ENCODE results near the gene KRTAP10-6. TPM values are rescaled to one million over a fixed set of nuclear protein-coding genes. Genes with fewer than 3 reads are reported as not detected.
"Not testable (repeated sequence)": the region's sequence is repeated elsewhere in the genome, so short reads cannot be mapped to it uniquely, and the experiment has no call there.

KRTAP10-6 gene
- polyA plus RNA-seq, 1 of the 3 experiments (the other 2 are of a cell fraction), result not detected

- H3K27me3 ChIP-seq (ENCODE audit: insufficient read depth), result peaks cover 43% of the 10 kb centered on the region
- no peaks in the 10 kb centered on the region for H3K36me3 ChIP-seq (replicated peaks in 1 of 2; ENCODE audit: control insufficient read depth in 1 of 2, insufficient read depth in 2 of 2, low read length in 1 of 2)
- H3K4me2 ChIP-seq, result no peak overlapping the region
- DNase-seq, result no peak
- H3K79me2 ChIP-seq (ENCODE audit: insufficient read depth), result no peaks in the 10 kb centered on the region
- H2AFZ ChIP-seq (ENCODE audit: low read depth), result no peak overlapping the region
- H4K20me1 ChIP-seq (ENCODE audit: insufficient read depth), result no peaks in the 10 kb centered on the region
- H3K4me1 ChIP-seq (ENCODE audit: control insufficient read depth in 1 of 2, insufficient read depth in 2 of 2, low read depth in 1 of 2, low read length in 1 of 2), result no peaks in the 10 kb centered on the region
- TF ChIP-seq MAX (IDR thresholded peaks at IDR 0.05; ENCODE audit: low read depth), result no peak
- TF ChIP-seq PBX3 (IDR thresholded peaks at IDR 0.05), result no peak
- TF ChIP-seq USF1 (IDR thresholded peaks at IDR 0.05; ENCODE audit: borderline replicate concordance, low read depth), result no peak
- TF ChIP-seq REST (IDR thresholded peaks at IDR 0.05; ENCODE audit: low read depth, low read length), result no peak
- no peak for TF ChIP-seq GATA2 (CRISPR knock-in tag; IDR thresholded peaks at IDR 0.05)
- no peak for TF ChIP-seq MEF2A (IDR thresholded peaks at IDR 0.05; ENCODE audit: borderline replicate concordance, low read depth)
- TF ChIP-seq FOXJ3 (CRISPR knock-in tag; IDR thresholded peaks at IDR 0.05), result no peak
- no peaks in the 10 kb centered on the region for H3K9me2 ChIP-seq
- ChIA-PET CTCF (no interaction called here), POLR2A (interaction anchor here (0.6 kb wide), 1 partner anchor 25 kb away, joined by 3 read pairs; no protein-coding TSS in a partner anchor)
- H3K27ac ChIP-seq (ENCODE audit: low read depth in 2 of 2, low read length in 1 of 2), result no peak overlapping the region
- H3K4me3 ChIP-seq (ENCODE audit: low read depth in 2 of 2, low read length in 1 of 2), result no peak overlapping the region
- no peak overlapping the region for H3K9ac ChIP-seq
- no peaks in the 10 kb centered on the region for H3K9me3 ChIP-seq
- 18% methylated on average over 7 of the region's 10 CpGs for WGBS (ENCODE audit: low lambda C conversion rate)
- no peaks in the 10 kb centered on the region for H3F3A ChIP-seq (replicated peaks; ENCODE audit: insufficient read depth)
These were observed 41.5 kb downstream of the KRTAP10-6 start for GRCh38 chr21:44550807-44551206.

GRCh38 chr21:44550285-44550684, 42.0 kb downstream of the KRTAP10-6 start:
- H3K4me3 ChIP-seq (ENCODE audit: low read depth in 2 of 2, low read length in 1 of 2); CTCF ChIA-PET; H2AFZ ChIP-seq (ENCODE audit: low read depth); H3K9ac ChIP-seq; H4K20me1 ChIP-seq (ENCODE audit: insufficient read depth); H3K27ac ChIP-seq (ENCODE audit: low read depth in 2 of 2, low read length in 1 of 2); H3K79me2 ChIP-seq (ENCODE audit: insufficient read depth); H3K9me2 ChIP-seq; H3K36me3 ChIP-seq (replicated peaks in 1 of 2; ENCODE audit: control insufficient read depth in 1 of 2, insufficient read depth in 2 of 2, low read length in 1 of 2); H3F3A ChIP-seq (replicated peaks; ENCODE audit: insufficient read depth); DNase-seq; H3K9me3 ChIP-seq; H3K4me1 ChIP-seq (ENCODE audit: control insufficient read depth in 1 of 2, insufficient read depth in 2 of 2, low read depth in 1 of 2, low read length in 1 of 2); H3K4me2 ChIP-seq: not testable (repeated sequence)
- POLR2A ChIA-PET, result interaction anchor here (0.6 kb wide), 1 partner anchor 25 kb away, joined by 3 read pairs; no protein-coding TSS in a partner anchor
- peaks cover 38% of the 10 kb centered on the region for H3K27me3 ChIP-seq (ENCODE audit: insufficient read depth)
- 42% methylated on average over 10 of the region's 17 CpGs for WGBS (ENCODE audit: low lambda C conversion rate)
